HepG2 (cell line): Measurements from ENCODE around the gene MYOF.

Experiments used
- EZH2 ChIP-seq: conservative IDR thresholded peaks from 2 replicates; pipeline ENCODE4 v1.6.1; 2012; ENCODE audit warnings: mild to moderate bottlenecking, low read depth, low read length, moderate library complexity
- GTF2F1 ChIP-seq: fragments of 150-350 bp; IDR thresholded peaks from 2 replicates; pipeline ENCODE4 v1.6.1; 2014; ENCODE audit warnings: low read length
- GTF3A ChIP-seq: sonication (generic); formaldehyde crosslinking; conservative IDR thresholded peaks from 2 replicates; pipeline ENCODE4 v1.4.0; 2020; ENCODE audit warnings: mild to moderate bottlenecking, missing genetic modification reagents
- HNF4A ChIP-seq: sonication (generic); formaldehyde crosslinking; IDR thresholded peaks from 2 replicates; pipeline ENCODE4 v1.4.0; 2020; ENCODE audit warnings: missing genetic modification reagents
- POLR2A ChIP-seq, 2 experiments: IDR thresholded peaks; 2 replicates each; pipeline ENCODE4 v1.6.1; 2011; ENCODE audit warnings: low read depth in 2 of 2, low read length in 2 of 2, mild to moderate bottlenecking in 1 of 2, moderate library complexity in 1 of 2; ENCODE audit not compliant: insufficient read depth in 1 of 2
- YEATS4 ChIP-seq: sonication (generic); formaldehyde crosslinking; IDR thresholded peaks from 2 replicates; pipeline ENCODE4 v1.4.0; 2020; ENCODE audit warnings: missing genetic modification reagents, borderline replicate concordance
- ZFP37 ChIP-seq: sonication (generic); formaldehyde crosslinking; IDR thresholded peaks from 2 replicates; pipeline ENCODE4 v1.4.0; 2020; ENCODE audit warnings: missing genetic modification reagents, borderline replicate concordance
- ZNF274 ChIP-seq: sonication (generic); formaldehyde crosslinking; IDR thresholded peaks from 2 replicates; pipeline ENCODE4 v1.5.1; 2020; ENCODE audit warnings: mild to moderate bottlenecking, missing genetic modification reagents
- TF ChIP-seq, protein P1 (sequence below): sonication (generic); formaldehyde crosslinking; IDR thresholded peaks from 2 replicates; pipeline ENCODE4 v1.5.0; 2020; ENCODE audit warnings: mild to moderate bottlenecking, missing genetic modification reagents, moderate library complexity

DNA sequence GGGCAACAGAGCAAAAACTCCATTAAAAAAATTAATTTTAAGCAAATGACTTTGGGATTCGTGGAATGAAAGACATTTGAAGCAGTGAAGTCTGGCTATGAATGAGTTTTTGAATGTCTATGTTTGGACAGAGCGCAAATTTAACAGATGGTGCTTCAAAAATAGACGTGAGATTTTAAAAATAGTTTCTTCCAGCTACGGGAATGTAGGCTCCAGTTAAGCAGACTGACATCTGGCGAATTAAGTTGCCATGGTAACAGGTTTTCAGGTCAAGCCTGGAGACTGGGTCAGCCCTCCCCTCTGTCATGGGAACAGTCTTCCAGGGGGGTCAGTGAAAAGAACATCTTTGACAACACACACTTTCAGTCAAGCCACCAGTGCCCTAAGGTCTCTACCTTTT lies 62.0 kb downstream of the MYOF start:
- TF ChIP-seq ZFP37 (CRISPR knock-in tag) (no peak), YEATS4 (CRISPR knock-in tag) (no peak), POLR2A (IDR thresholded peaks at IDR 0.05; ENCODE audit: insufficient read depth in 1 of 2, low read depth in 2 of 2, low read length in 2 of 2) (no peak), ZNF274 (CRISPR knock-in tag) (no peak), HNF4A (CRISPR knock-in tag) (no peak), EZH2 (no peak), GTF2F1 (no peak), GTF3A (CRISPR knock-in tag) (no peak)
- TF ChIP-seq, protein P1, sequence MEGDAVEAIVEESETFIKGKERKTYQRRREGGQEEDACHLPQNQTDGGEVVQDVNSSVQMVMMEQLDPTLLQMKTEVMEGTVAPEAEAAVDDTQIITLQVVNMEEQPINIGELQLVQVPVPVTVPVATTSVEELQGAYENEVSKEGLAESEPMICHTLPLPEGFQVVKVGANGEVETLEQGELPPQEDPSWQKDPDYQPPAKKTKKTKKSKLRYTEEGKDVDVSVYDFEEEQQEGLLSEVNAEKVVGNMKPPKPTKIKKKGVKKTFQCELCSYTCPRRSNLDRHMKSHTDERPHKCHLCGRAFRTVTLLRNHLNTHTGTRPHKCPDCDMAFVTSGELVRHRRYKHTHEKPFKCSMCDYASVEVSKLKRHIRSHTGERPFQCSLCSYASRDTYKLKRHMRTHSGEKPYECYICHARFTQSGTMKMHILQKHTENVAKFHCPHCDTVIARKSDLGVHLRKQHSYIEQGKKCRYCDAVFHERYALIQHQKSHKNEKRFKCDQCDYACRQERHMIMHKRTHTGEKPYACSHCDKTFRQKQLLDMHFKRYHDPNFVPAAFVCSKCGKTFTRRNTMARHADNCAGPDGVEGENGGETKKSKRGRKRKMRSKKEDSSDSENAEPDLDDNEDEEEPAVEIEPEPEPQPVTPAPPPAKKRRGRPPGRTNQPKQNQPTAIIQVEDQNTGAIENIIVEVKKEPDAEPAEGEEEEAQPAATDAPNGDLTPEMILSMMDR, result no peak
